ENCODE measurements around the gene ACP3. TPM values are rescaled to one million over a fixed set of nuclear protein-coding genes. Genes with fewer than 3 reads are reported as not detected.

ACP3 gene
- polyA plus RNA-seq, 1 donor (not counting 4 experiments of a cell fraction or from before 2014, with no cell fraction given): 1.3 TPM

DNA sequence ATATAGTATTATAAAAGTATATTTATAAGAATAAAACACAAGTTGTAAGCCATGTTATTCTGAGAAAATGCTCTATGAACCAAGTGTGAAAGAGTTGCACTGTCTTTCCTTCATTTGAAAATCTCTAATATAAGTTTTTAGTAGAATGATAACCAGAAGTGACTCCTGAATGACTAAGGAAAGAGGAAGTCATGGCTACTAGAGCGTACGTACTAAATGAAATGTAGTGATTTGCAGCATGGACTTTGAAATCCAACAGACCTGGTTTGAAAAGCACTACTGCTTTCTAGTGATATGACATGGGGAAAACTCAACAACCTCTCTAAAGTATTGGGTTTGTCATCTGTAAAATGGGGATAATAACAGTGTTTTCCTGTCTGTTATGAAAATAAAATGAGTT lies 89.8 kb downstream of the ACP3 start:
- no peak for FAIRE-seq
- no peaks in the 10 kb centered on the region for H3K27me3 ChIP-seq (ENCODE audit: control insufficient read depth, extremely low read depth, insufficient read depth, low read length)
- H2AFZ ChIP-seq (ENCODE audit: control insufficient read depth, low read length): no peak overlapping the region
- no peak overlapping the region for H3K27ac ChIP-seq (ENCODE audit: control insufficient read depth, insufficient read depth, low read length)
- no peaks in the 10 kb centered on the region for H3K9me1 ChIP-seq (ENCODE audit: control insufficient read depth, extremely low read depth, insufficient read depth, low read length)
- DNase-seq (ENCODE audit: low read depth, low spot score): no peak
- no peaks in the 10 kb centered on the region for H3K4me1 ChIP-seq (ENCODE audit: control insufficient read depth, extremely low read depth, insufficient read depth, low read length)
- no peaks in the 10 kb centered on the region for H3K36me3 ChIP-seq (ENCODE audit: control insufficient read depth in 2 of 2, extremely low read depth in 1 of 2, insufficient read depth in 2 of 2, low read length in 2 of 2)
- dilution Hi-C loops (cut with MboI; ENCODE audit: extremely low pct_ligation_motif_present, low sequenced_read_pairs): no loop called here
- no peaks in the 10 kb centered on the region for H4K20me1 ChIP-seq (ENCODE audit: control insufficient read depth, extremely low read depth, insufficient read depth, low read length)
- H3K4me3 ChIP-seq (ENCODE audit: control insufficient read depth in 2 of 3, extremely low read depth in 1 of 3, insufficient read depth in 2 of 3, low read depth in 1 of 3, low read length in 3 of 3): no peak overlapping the region
- no peak for TF ChIP-seq EZH2 (IDR thresholded peaks at IDR 0.05; ENCODE audit: low read length)
- TF ChIP-seq, protein P1, sequence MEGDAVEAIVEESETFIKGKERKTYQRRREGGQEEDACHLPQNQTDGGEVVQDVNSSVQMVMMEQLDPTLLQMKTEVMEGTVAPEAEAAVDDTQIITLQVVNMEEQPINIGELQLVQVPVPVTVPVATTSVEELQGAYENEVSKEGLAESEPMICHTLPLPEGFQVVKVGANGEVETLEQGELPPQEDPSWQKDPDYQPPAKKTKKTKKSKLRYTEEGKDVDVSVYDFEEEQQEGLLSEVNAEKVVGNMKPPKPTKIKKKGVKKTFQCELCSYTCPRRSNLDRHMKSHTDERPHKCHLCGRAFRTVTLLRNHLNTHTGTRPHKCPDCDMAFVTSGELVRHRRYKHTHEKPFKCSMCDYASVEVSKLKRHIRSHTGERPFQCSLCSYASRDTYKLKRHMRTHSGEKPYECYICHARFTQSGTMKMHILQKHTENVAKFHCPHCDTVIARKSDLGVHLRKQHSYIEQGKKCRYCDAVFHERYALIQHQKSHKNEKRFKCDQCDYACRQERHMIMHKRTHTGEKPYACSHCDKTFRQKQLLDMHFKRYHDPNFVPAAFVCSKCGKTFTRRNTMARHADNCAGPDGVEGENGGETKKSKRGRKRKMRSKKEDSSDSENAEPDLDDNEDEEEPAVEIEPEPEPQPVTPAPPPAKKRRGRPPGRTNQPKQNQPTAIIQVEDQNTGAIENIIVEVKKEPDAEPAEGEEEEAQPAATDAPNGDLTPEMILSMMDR (optimal IDR thresholded peaks at IDR 0.05 in 1 of 3, IDR thresholded peaks at IDR 0.05 in 1 of 3, conservative IDR thresholded peaks at IDR 0.05 in 1 of 3; ENCODE audit: extremely low read depth in 1 of 3, insufficient read depth in 2 of 3, low read length in 3 of 3): no peak
- no peak overlapping the region for H3K4me2 ChIP-seq (ENCODE audit: control insufficient read depth, extremely low read depth, insufficient read depth, low read depth, low read length)
- H3K79me2 ChIP-seq (ENCODE audit: control insufficient read depth, insufficient read depth, low read length): no peaks in the 10 kb centered on the region
- H3K9ac ChIP-seq (ENCODE audit: control insufficient read depth, extremely low read depth, insufficient read depth, low read length): no peak overlapping the region
- H3K9me3 ChIP-seq (ENCODE audit: control insufficient read depth, low read depth, low read length): no peaks in the 10 kb centered on the region

Other genes with a start within 250 kb of the ACP3 start
- gene DNAJC13, start 100.1 kb downstream of the ACP3 start, polyA plus RNA-seq: 18.4 to 24.3 TPM (median 19.0 TPM) in 3 replicates

Data from keratinocyte (primary cell).